ENCODE measurements around the gene CSRP2.

Gene CSRP2

DNA sequence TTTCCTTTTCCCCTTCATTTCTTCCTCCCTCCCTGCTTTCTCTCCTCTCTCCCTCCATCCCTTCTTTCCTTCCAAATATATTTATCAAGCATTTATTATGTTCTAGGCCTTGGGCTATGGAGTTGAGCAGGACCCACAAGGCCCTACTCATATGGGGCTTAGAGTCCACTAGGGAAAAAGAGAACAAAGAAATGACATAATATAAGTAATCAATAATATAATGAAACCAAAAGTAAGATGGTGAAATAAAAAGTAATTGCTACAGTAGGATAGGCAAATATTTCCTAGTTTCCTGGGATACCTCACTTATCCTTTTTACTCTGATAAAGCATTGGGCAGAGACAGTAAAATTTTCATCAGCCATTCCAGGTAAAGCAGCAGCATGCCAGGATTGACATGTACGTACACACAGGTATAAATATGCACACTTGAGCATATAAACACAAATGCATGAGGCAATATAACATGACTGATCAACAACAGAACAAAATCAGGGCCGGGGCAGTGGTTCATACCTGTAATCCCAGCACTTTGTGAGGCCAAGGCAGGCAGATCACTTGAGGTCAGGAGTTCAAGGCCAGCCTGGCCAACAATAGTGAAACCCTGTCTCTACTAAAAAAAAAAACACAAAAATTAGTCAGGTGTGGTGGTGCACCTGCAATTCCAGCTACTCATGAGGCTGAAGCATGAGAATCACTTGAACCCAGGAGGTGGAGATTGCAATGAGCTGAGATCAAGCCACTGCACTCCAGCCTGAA, 35.5 kb upstream of the CSRP2 start:
- Mint-ChIP-seq H3K4me1 (peaks cover 16% of the 10 kb centered on the region), H3K27ac (no peak overlapping the region), H3K27me3 (ENCODE audit: low read depth, poor library complexity) (peaks cover 3% of the 10 kb centered on the region), H3K4me3 (no peak overlapping the region), H3K36me3 (ENCODE audit: low read depth) (no peaks in the 10 kb centered on the region), H3K9me3 (no peaks in the 10 kb centered on the region)
- TF ChIP-seq, protein P1, sequence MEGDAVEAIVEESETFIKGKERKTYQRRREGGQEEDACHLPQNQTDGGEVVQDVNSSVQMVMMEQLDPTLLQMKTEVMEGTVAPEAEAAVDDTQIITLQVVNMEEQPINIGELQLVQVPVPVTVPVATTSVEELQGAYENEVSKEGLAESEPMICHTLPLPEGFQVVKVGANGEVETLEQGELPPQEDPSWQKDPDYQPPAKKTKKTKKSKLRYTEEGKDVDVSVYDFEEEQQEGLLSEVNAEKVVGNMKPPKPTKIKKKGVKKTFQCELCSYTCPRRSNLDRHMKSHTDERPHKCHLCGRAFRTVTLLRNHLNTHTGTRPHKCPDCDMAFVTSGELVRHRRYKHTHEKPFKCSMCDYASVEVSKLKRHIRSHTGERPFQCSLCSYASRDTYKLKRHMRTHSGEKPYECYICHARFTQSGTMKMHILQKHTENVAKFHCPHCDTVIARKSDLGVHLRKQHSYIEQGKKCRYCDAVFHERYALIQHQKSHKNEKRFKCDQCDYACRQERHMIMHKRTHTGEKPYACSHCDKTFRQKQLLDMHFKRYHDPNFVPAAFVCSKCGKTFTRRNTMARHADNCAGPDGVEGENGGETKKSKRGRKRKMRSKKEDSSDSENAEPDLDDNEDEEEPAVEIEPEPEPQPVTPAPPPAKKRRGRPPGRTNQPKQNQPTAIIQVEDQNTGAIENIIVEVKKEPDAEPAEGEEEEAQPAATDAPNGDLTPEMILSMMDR (IDR thresholded peaks at IDR 0.05), result no peak
- no peak for DNase-seq

DNA sequence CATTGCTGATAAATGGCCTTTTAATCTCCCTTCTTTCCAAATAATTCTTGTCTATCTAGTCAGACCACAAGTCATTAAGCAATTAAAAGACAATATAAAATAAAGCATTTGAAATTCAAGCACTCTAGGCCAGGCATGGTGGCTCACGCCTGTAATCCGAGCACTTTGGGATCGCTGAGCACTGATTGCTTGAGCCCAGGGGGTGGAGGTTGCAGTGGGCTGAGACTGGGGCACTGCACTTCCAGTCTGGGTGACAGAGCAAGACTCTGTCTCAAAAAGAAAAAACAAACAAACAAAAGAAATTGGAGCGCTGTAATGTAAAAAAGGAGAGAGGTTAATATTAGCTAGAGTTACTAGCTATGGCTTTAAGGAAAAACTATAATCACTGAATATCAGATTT, 30.5 kb upstream of the CSRP2 start:
- peak; percentile 15 for DNase-seq
- H3K9me3 Mint-ChIP-seq, result peaks cover 3% of the 10 kb centered on the region
- peaks cover 30% of the 10 kb centered on the region for H3K4me1 Mint-ChIP-seq
- no peaks in the 10 kb centered on the region for H3K36me3 Mint-ChIP-seq (ENCODE audit: low read depth)
- H3K4me3 Mint-ChIP-seq, result peak overlapping the region; percentile 22
- H3K27me3 Mint-ChIP-seq (ENCODE audit: low read depth, poor library complexity), result peaks cover 3% of the 10 kb centered on the region
- peak overlapping the region; percentile 5 for H3K27ac Mint-ChIP-seq
- TF ChIP-seq, protein P1 (IDR thresholded peaks at IDR 0.05), result no peak

DNA sequence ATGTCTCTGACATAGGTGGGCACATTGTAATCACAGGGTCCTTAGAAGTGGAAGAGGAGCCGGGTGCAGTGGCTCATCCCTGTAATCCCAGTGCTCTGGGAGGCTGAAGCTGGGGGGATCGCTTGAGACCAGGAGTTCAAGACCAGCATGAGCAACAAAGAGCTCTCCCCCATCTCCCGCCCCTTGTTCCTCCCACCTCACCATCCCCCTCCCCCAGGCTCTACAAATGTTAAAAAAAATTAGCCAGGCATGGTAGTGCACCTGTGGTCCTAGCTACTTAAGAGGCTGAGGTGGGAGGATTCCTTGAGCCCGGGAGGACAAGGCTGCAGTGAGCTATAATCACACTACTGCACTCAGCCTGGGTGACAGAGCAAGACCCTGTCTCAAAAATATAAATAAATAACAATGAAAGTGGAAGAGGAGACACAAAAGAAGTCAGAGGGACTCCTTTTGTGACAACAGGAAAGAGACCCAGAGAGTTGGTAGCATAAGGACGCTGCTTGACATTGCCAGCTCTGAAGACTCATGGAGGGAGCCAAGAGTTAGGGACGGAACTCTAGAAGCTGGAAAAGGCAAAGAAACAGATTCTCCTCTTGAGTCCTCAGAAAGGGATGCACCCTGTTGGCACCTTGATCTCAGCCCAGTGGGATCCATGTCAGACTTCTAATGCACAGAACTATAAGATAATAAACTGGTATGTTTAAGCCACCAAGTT, 29.6 kb upstream of the CSRP2 start:
- Mint-ChIP-seq H3K36me3 (ENCODE audit: low read depth) (no peaks in the 10 kb centered on the region), H3K27ac (peak overlapping the region; percentile 94), H3K9me3 (peaks cover 3% of the 10 kb centered on the region), H3K27me3 (ENCODE audit: low read depth, poor library complexity) (peaks cover 3% of the 10 kb centered on the region), H3K4me3 (no peak overlapping the region), H3K4me1 (peaks cover 30% of the 10 kb centered on the region)
- TF ChIP-seq, protein P1 (IDR thresholded peaks at IDR 0.05), result no peak
- no peak for DNase-seq

DNA sequence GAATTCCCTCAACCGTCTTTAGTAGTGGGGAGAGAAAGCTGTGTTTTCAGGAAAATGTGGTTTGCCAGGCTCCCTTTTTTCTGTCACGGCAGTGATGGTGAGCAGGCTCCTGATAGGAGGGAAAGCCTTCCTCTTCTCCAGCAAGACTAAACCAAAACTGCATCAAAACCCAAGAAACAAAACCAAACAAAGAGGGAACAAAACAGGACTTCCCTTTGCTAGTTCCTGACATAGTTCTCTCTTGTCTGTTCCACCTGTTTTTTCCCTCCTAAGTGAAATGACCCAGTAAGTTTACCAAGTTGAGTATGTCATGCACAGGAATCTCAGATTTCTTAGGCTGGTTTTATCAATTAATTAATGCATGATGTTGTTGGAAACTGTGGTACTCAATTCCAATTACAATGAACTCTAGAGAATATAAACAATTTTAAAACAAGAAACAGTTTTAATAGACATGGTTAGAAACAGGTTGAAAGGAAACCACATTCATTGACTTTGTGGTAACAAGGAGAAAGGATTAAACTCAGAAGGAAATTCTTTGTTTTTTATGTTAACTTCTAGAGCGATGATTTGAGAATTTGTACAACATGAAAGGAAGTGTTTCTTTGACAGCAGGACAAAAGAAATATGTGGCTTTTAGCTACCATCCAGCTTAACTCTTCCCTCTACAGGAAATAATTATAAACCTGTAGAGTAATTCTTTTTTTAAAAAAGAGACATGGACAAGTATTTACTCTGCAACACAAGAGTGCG, 23.0 kb upstream of the CSRP2 start:
- Mint-ChIP-seq H3K4me3 (no peak overlapping the region), H3K9me3 (peaks cover 10% of the 10 kb centered on the region), H3K27ac (no peak overlapping the region), H3K36me3 (ENCODE audit: low read depth) (no peaks in the 10 kb centered on the region), H3K4me1 (peaks cover 6% of the 10 kb centered on the region), H3K27me3 (ENCODE audit: low read depth, poor library complexity) (peaks cover 6% of the 10 kb centered on the region)
- TF ChIP-seq, protein P1 (IDR thresholded peaks at IDR 0.05), result no peak
- no peak for DNase-seq

DNA sequence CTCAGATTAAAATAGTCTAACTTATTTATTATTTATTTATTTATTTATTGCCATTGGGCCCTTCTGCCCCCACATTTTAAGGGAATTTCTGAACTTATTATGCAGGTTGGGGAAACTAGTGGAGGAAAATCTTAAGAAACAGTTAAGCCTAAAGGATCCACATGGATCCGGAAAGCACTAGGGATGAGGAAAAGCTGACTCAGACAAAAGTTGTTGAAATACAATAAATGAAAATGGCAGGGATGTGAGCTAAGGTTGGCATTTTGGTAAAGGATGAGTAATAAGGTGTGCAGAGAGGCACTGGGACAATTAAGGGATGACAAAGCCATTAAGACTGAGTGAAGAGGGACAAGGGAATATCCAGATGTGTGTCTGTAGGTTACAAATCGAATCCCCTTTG, 20.7 kb upstream of the CSRP2 start:
- Mint-ChIP-seq H3K9me3 (peaks cover 26% of the 10 kb centered on the region), H3K27ac (no peak overlapping the region)

More for the DNA sequence above, 20.7 kb upstream of the CSRP2 start:
- H3K27me3 Mint-ChIP-seq (ENCODE audit: low read depth, poor library complexity), result peaks cover 10% of the 10 kb centered on the region
- H3K4me1 Mint-ChIP-seq, result peaks cover 6% of the 10 kb centered on the region
- H3K36me3 Mint-ChIP-seq (ENCODE audit: low read depth), result peaks cover 4% of the 10 kb centered on the region
- TF ChIP-seq, protein P1 (IDR thresholded peaks at IDR 0.05), result no peak
- H3K4me3 Mint-ChIP-seq, result no peak overlapping the region
- no peak for DNase-seq
